A549 (cell line): ENCODE results near the gene SCN5A.

ENCODE experiments used
- CEBPB ChIP-seq, 2 experiments: fragments of >200 bp in 1 of 2; sonication (Bioruptor Twin) in 1 of 2; formaldehyde crosslinking in 1 of 2; IDR thresholded peaks; 2 replicates each; pipeline ENCODE4 v1.6.1; 2012 to 2016
- TF ChIP-seq, protein P1 (sequence below): fragments of >200 bp; sonication (Bioruptor Twin); formaldehyde crosslinking; IDR thresholded peaks from 3 replicates; pipeline ENCODE4 v1.5.1; 2016

DNA sequence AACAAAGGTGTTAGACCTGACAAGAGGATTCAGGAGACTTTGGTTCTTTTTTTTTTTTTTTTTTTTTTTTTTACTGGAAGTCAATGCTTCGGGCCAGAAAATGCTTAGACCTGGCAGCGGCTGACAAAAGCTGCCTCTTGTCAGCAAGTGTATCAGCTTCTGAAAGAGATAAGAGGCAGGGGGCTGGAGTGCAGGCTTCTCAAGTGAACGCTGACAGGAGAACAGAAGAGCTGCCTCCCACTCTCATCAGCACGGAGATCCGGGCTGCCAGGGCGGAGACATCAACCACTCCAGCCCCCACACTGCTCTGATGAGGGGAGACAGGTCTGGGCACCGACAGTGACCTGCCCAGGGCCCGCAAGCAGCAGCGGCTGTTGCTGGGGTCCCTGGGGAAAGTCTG, 9.4 kb upstream of the SCN5A start:
- TF ChIP-seq, protein P1, sequence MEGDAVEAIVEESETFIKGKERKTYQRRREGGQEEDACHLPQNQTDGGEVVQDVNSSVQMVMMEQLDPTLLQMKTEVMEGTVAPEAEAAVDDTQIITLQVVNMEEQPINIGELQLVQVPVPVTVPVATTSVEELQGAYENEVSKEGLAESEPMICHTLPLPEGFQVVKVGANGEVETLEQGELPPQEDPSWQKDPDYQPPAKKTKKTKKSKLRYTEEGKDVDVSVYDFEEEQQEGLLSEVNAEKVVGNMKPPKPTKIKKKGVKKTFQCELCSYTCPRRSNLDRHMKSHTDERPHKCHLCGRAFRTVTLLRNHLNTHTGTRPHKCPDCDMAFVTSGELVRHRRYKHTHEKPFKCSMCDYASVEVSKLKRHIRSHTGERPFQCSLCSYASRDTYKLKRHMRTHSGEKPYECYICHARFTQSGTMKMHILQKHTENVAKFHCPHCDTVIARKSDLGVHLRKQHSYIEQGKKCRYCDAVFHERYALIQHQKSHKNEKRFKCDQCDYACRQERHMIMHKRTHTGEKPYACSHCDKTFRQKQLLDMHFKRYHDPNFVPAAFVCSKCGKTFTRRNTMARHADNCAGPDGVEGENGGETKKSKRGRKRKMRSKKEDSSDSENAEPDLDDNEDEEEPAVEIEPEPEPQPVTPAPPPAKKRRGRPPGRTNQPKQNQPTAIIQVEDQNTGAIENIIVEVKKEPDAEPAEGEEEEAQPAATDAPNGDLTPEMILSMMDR, result no peak
- no peak for TF ChIP-seq CEBPB (IDR thresholded peaks at IDR 0.05)
